B cell (primary cell): ENCODE results near the gene PAPPA. TPM values are rescaled to one million over a fixed set of nuclear protein-coding genes. Genes with fewer than 3 reads are reported as not detected.

Experiments used
- ATAC-seq: fragments of 200-7000 bp; cut with Tn5 transposase; one replicate; pipeline ENCODE4 v1.10.0; 2021; ENCODE audit warnings: low read depth, mild to moderate bottlenecking, moderate number of reproducible peaks, moderate library complexity
- CTCF ChIA-PET: fragments of 350-600 bp; sonication (Branson Sonifier 250); formaldehyde crosslinking; loops from one replicate; lab custom pipeline; 2021; ENCODE audit warnings: antibody characterized with exemption, inconsistent platforms; lab: Charles Lee
- POLR2A ChIA-PET: fragments of 350-600 bp; sonication (Branson Sonifier 250); formaldehyde crosslinking; loops from one replicate; lab custom pipeline; 2021; ENCODE audit warnings: antibody characterized with exemption; lab: Charles Lee
- DNase-seq: peaks from one replicate; pipeline ENCODE4 v3.0.0; 2013
- H2AFZ ChIP-seq: 2 replicates; pipeline ENCODE4 v1.6.1; 2012; ENCODE audit warnings: mild to moderate bottlenecking, low read depth, low read length; ENCODE audit not compliant: insufficient read depth, poor library complexity, severe bottlenecking
- H3K27ac ChIP-seq, 2 donors: 1 replicate in 1 of 2; 2 replicates in 1 of 2; pipeline ENCODE4 v1.5.1; 2012 to 2013; ENCODE audit warnings: low read length in 2 of 2, mild to moderate bottlenecking in 2 of 2, moderate library complexity in 1 of 2
- H3K27me3 ChIP-seq, 4 experiments: fragments of 200-600 bp in 1 of 4; sonication (generic) in 1 of 4; replicated peaks in 1 of 4; 1 replicate in 2 of 4; 2 replicates in 2 of 4; pipeline versions ENCODE4 v1.6.1 to v1.7.0; 2013 to 2016; ENCODE audit warnings: low read length in 3 of 4, mild to moderate bottlenecking in 2 of 4, mixed read lengths in 1 of 4, moderate library complexity in 1 of 4; ENCODE audit not compliant: insufficient read depth in 4 of 4, control insufficient read depth in 3 of 4; ENCODE audit errors: control extremely low read depth in 1 of 4
- H3K36me3 ChIP-seq, 2 experiments: replicated peaks in 1 of 2; 1 replicate in 1 of 2; 2 replicates in 1 of 2; pipeline versions ENCODE4 v1.6.1 to v1.7.1; 2013; ENCODE audit warnings: low read length in 1 of 2; ENCODE audit not compliant: insufficient read depth in 2 of 2, control insufficient read depth in 1 of 2; ENCODE audit errors: control extremely low read depth in 1 of 2, extremely low read depth in 1 of 2
- H3K4me1 ChIP-seq, 2 donors: fragments of 200-600 bp in 1 of 2; sonication (generic) in 1 of 2; 1 replicate in 1 of 2; 2 replicates in 1 of 2; pipeline versions ENCODE4 v1.5.1 to v1.6.1; 2013 to 2017; ENCODE audit warnings: low read length in 2 of 2; ENCODE audit not compliant: control insufficient read depth in 2 of 2, insufficient read depth in 2 of 2
- H3K4me2 ChIP-seq: replicated peaks from 2 replicates; pipeline ENCODE3; 2012; ENCODE audit warnings: mild to moderate bottlenecking, low read depth, low read length; ENCODE audit not compliant: poor library complexity, severe bottlenecking
- H3K4me3 ChIP-seq, 5 experiments: fragments of 200-600 bp in 1 of 5; sonication (generic) in 1 of 5; 1 replicate in 3 of 5; 2 replicates in 2 of 5; pipeline versions ENCODE4 v1.5.1 to v1.7.0; 2011 to 2016; ENCODE audit warnings: low read length in 4 of 5, mild to moderate bottlenecking in 4 of 5, low read depth in 2 of 5, control low read depth in 1 of 5, moderate library complexity in 1 of 5; ENCODE audit not compliant: insufficient read depth in 1 of 5; ENCODE audit errors: control extremely low read depth in 1 of 5, extremely low read depth in 1 of 5
- H3K79me2 ChIP-seq: fragments of 200-600 bp; sonication (generic); one replicate; pipeline ENCODE4 v1.6.0; 2016; ENCODE audit warnings: low read length; ENCODE audit not compliant: control insufficient read depth, insufficient read depth
- H3K9ac ChIP-seq: fragments of 200-600 bp; sonication (generic); 2 replicates; pipeline ENCODE4 v1.6.1; 2017; ENCODE audit warnings: mild to moderate bottlenecking, low read length, moderate library complexity
- H3K9me3 ChIP-seq, 3 donors: one replicate each; pipeline versions ENCODE4 v1.6.1 to v1.7.1; 2013; ENCODE audit warnings: low read length in 2 of 3; ENCODE audit not compliant: control insufficient read depth in 2 of 3, insufficient read depth in 1 of 3; ENCODE audit errors: control extremely low read depth in 1 of 3
- H4K20me1 ChIP-seq: 2 replicates; pipeline ENCODE4 v1.6.0; 2012; ENCODE audit warnings: mild to moderate bottlenecking, low read length; ENCODE audit not compliant: insufficient read depth, control insufficient read depth, poor library complexity, severe bottlenecking
- H3K27ac Mint-ChIP-seq: one replicate; pipeline ENCODE4 v1.8.0; 2021; ENCODE audit warnings: mixed read lengths
- H3K27me3 Mint-ChIP-seq: one replicate; pipeline ENCODE4 v1.8.0; 2021; ENCODE audit warnings: mixed read lengths
- H3K4me1 Mint-ChIP-seq: one replicate; pipeline ENCODE4 v1.8.0; 2021; ENCODE audit warnings: mixed read lengths
- H3K4me3 Mint-ChIP-seq: one replicate; pipeline ENCODE4 v1.8.0; 2021; ENCODE audit warnings: mixed read lengths
- H3K9me3 Mint-ChIP-seq: one replicate; pipeline ENCODE4 v1.8.0; 2022; ENCODE audit warnings: mixed read lengths; ENCODE audit not compliant: insufficient read depth
- EZH2 ChIP-seq: IDR thresholded peaks from 2 replicates; pipeline ENCODE4 v1.6.1; 2012; ENCODE audit warnings: borderline replicate concordance, low read depth, mild to moderate bottlenecking, moderate library complexity, low read length; ENCODE audit not compliant: insufficient read depth, poor library complexity, severe bottlenecking
- whole genome bisulfite sequencing: methylation state at CpG from one replicate; pipeline ENCODE4 v1.1.5; 2013; ENCODE audit warnings: missing lambda C conversion rate; ENCODE audit not compliant: insufficient coverage; 5-methylcytosine and 5-hydroxymethylcytosine counted together
- intact Hi-C: fragments of 100-400 bp; cut with micrococcal nuclease; formaldehyde crosslinking; loops from one replicate; pipeline ENCODE4 v1.10.0; 2022
- polyA plus RNA-seq: library from polyadenylated mRNA; depleted of rRNA; stranded (reverse); fragments of >200 nt; gene quantifications from 2 replicates; pipeline ENCODE4 v1.2.3, GENCODE V29; 2012
- total RNA-seq, 2 donors: library from RNA; stranded (reverse); fragments of 120-200 nt in 1 of 2; gene quantifications; 1 replicate in 1 of 2; 2 replicates in 1 of 2; pipeline versions ENCODE4 v1.2.3 to v1.2.4, GENCODE V29; 2013 to 2022
- TF ChIP-seq, protein P1 (sequence below): fragments of 200-600 bp; IDR thresholded peaks from one replicate; pipeline ENCODE4 v1.8.0; 2022; ENCODE audit warnings: antibody characterized with exemption, mild to moderate bottlenecking

The PAPPA gene
- total and polyA plus RNA-seq, 2 donors (not counting 1 experiment from before 2014, with no cell fraction given) = not detected

DNA sequence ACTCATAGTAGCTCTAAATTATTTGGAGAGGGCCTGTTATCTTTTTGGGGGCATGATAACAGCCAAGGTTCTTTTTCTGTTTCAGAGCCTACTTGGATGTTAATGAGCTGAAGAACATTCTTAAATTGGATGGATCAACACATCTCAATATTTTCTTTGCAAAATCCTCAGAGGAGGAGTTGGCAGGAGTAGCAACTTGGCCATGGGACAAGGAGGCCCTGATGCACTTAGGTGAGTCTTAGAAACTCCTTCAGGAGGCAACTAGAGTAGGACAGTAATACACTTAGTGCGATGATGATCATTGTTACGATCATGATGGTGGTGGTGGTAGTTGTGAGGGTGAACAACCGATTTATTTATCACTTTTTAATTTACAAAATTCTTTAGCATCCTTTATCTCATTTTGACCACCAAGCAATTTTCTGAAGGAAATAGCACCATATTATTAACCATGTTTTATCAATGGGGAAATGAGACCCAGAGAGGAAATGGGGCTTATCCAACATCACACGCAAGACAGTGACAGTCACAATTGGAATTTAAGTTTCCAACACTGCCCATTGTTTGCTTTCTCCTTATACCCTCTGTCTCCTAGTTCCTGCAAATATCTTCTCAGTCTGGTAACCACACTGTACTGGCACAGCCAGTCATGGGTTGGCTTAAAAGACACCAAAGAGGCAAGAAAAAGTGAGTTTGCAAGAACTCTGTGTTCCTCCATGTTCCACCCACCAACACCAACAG, 54.0 kb downstream of the PAPPA start:
- DNase-seq (no peak), ATAC-seq (no peak)
- Histone ChIP-seq H2AFZ (no peak overlapping the region), H3K9ac (no peak overlapping the region), H3K27ac (no peak overlapping the region), H3K9me3 (no peaks in the 10 kb centered on the region), H3K27me3 (no peaks in the 10 kb centered on the region), H3K4me2 (no peak overlapping the region), H3K4me3 (no peak overlapping the region), H3K4me1 (no peaks in the 10 kb centered on the region), H3K79me2 (no peaks in the 10 kb centered on the region), H4K20me1 (no peaks in the 10 kb centered on the region), H3K36me3 (no peaks in the 10 kb centered on the region)
- Mint-ChIP-seq H3K9me3 (no peaks in the 10 kb centered on the region), H3K4me1 (no peaks in the 10 kb centered on the region), H3K27ac (no peak overlapping the region), H3K27me3 (no peaks in the 10 kb centered on the region), H3K4me3 (no peak overlapping the region)
- TF ChIP-seq, protein P1, sequence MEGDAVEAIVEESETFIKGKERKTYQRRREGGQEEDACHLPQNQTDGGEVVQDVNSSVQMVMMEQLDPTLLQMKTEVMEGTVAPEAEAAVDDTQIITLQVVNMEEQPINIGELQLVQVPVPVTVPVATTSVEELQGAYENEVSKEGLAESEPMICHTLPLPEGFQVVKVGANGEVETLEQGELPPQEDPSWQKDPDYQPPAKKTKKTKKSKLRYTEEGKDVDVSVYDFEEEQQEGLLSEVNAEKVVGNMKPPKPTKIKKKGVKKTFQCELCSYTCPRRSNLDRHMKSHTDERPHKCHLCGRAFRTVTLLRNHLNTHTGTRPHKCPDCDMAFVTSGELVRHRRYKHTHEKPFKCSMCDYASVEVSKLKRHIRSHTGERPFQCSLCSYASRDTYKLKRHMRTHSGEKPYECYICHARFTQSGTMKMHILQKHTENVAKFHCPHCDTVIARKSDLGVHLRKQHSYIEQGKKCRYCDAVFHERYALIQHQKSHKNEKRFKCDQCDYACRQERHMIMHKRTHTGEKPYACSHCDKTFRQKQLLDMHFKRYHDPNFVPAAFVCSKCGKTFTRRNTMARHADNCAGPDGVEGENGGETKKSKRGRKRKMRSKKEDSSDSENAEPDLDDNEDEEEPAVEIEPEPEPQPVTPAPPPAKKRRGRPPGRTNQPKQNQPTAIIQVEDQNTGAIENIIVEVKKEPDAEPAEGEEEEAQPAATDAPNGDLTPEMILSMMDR = no peak
- TF ChIP-seq EZH2 = no peak
- no CpG with 5 or more reads among the region's 4 CpGs for WGBS
- ChIA-PET POLR2A (no interaction called here), CTCF (no interaction called here)
- intact Hi-C loops = no loop called here

DNA sequence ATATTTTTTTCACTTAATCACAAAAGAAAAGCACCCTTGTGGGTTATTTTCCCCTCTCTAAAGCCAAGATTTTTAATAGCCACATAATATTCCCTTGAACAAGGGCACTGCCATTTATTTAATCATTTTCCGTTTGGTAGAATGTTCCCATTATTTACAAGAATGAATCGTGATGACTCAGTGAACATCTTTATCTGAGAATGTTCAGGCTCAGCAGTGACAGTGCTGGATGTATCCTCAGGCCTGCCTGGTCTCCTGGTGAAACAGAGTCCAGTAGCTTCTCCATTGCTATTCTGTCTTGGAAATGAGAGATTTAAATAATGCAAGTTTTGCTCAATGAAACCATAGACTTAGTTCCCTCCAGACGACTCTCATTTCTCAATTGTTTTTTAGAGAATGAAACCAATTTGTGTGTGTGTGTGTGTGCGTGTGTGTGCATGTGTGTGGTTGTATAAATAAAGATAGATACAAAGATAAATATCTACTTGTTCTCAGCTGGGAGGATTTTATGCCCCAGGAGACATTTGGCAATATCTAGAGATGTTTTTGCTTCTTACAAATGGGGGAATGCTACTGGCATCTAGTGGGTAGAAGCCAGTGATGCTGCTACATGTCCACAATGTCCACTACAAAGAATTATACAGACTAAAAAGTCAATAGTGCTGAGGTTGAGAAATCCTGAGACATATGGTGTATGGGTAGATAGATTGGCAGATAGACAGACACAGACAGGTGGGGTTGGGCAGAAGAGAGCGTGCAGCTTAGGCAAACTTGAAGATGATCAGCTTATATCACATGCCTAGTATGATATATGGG, 55.0 kb downstream of the PAPPA start:
- H3K4me3 ChIP-seq = no peak overlapping the region
- no peak for TF ChIP-seq EZH2
- TF ChIP-seq, protein P1 = no peak
- no peaks in the 10 kb centered on the region for H3K27me3 ChIP-seq
- no peak overlapping the region for H2AFZ ChIP-seq
- H3K4me1 Mint-ChIP-seq = no peaks in the 10 kb centered on the region
- WGBS = 88% methylated on average over 1 of the region's 5 CpGs
- no peak overlapping the region for H3K27ac Mint-ChIP-seq
- no peak overlapping the region for H3K4me2 ChIP-seq
- DNase-seq (no peak), ATAC-seq (no peak)
- ChIA-PET CTCF (no interaction called here), POLR2A (no interaction called here)
- H3K4me1 ChIP-seq = no peaks in the 10 kb centered on the region
- H3K9me3 Mint-ChIP-seq = no peaks in the 10 kb centered on the region
- no peak overlapping the region for H3K4me3 Mint-ChIP-seq
- H4K20me1 ChIP-seq = no peaks in the 10 kb centered on the region
- H3K36me3 ChIP-seq = no peaks in the 10 kb centered on the region
- H3K9ac ChIP-seq = no peak overlapping the region
- H3K27ac ChIP-seq = no peak overlapping the region
- no peaks in the 10 kb centered on the region for H3K79me2 ChIP-seq
- no peaks in the 10 kb centered on the region for H3K27me3 Mint-ChIP-seq
- no peaks in the 10 kb centered on the region for H3K9me3 ChIP-seq
- intact Hi-C loops = no loop called here
